ENCODE data around the gene CGB8.

CGB8 gene

GRCh38 chr19:49004133-49004532, 44.8 kb downstream of the CGB8 start:
- H3K4me2 ChIP-seq, result no peak overlapping the region
- TF ChIP-seq Cebpa-rat (IDR thresholded peaks at IDR 0.05), result no peak
- no peaks in the 10 kb centered on the region for H3K9me3 ChIP-seq (replicated peaks in 1 of 11)
- peaks cover 65 to 100% (median 93%) of the 10 kb centered on the region in 11 experiments for H3K36me3 ChIP-seq
- H3K27ac ChIP-seq, result no peak overlapping the region
- peaks cover 0 to 8% (median under 1%) of the 10 kb centered on the region in 10 experiments; a peak in 2 of 20 replicates for H3K4me1 ChIP-seq
- peaks cover 0 to 59% (median 27%) of the 10 kb centered on the region in 11 experiments; a peak in 16 of 22 replicates for H4K20me1 ChIP-seq
- no peaks in the 10 kb centered on the region for H3K27me3 ChIP-seq
- H3K9ac ChIP-seq, result no peak overlapping the region
- H3K4me3 ChIP-seq, result no peak overlapping the region

GRCh38 chr19:48999481-49000325, 49.2 kb downstream of the CGB8 start:
- Histone ChIP-seq H3K27me3 (no peaks in the 10 kb centered on the region), H3K9me3 (replicated peaks in 1 of 11) (no peaks in the 10 kb centered on the region), H3K4me1 (peaks cover 16 to 32% (median 20%) of the 10 kb centered on the region in 10 experiments), H3K36me3 (peaks cover 33 to 71% (median 57%) of the 10 kb centered on the region in 11 experiments), H3K4me3 (no peak overlapping the region), H4K20me1 (peaks cover 0 to 77% (median 57%) of the 10 kb centered on the region in 11 experiments; a peak in 18 of 22 replicates), H3K9ac (peak overlapping the region in 5 of 11 experiments; percentile 6 to 31 (median 21); a peak in 3 of 22 replicates), H3K27ac (no peak overlapping the region), H3K4me2 (no peak overlapping the region)
- TF ChIP-seq Cebpa-rat (IDR thresholded peaks at IDR 0.05), result no peak

- TF ChIP-seq Cebpa-rat (IDR thresholded peaks at IDR 0.05), result no peak
- H3K4me2 ChIP-seq, result peak overlapping the region in 1 of 11 experiments; percentile 22; a peak in 1 of 22 replicates
- peaks cover 17 to 54% (median 40%) of the 10 kb centered on the region in 11 experiments for H3K36me3 ChIP-seq
- peak overlapping the region in 1 of 11 experiments; percentile 1; a peak in 4 of 22 replicates for H3K27ac ChIP-seq
- no peaks in the 10 kb centered on the region for H3K9me3 ChIP-seq (replicated peaks in 1 of 11)
- no peak overlapping the region for H3K4me3 ChIP-seq
- H3K27me3 ChIP-seq, result no peaks in the 10 kb centered on the region
- H3K4me1 ChIP-seq, result peaks cover 22 to 39% (median 26%) of the 10 kb centered on the region in 10 experiments
- peak overlapping the region in 5 of 11 experiments; percentile 7 to 51 (median 23); a peak in 5 of 22 replicates for H3K9ac ChIP-seq
- H4K20me1 ChIP-seq, result peaks cover 0 to 74% (median 55%) of the 10 kb centered on the region in 11 experiments; a peak in 18 of 22 replicates
These were observed 50.9 kb downstream of the CGB8 start for GRCh38 chr19:48997972-48998371.
